PC-3 (cell line): ENCODE measurements around the gene CXCR6. TPM values are rescaled to one million over a fixed set of nuclear protein-coding genes. Genes with fewer than 3 reads are reported as not detected.

Source experiments
- ATAC-seq: fragments of 200-7000 bp; cut with Tn5 transposase; 2 replicates; pipeline ENCODE4 v1.9.1; 2020; ENCODE audit warnings: mild to moderate bottlenecking, moderate library complexity
- BruUV-seq: library from RNA; stranded (reverse); fragments of 400-500 nt; replicated peaks from 2 replicates; lab custom pipeline; 2021; lab: Mats Ljungman, UMichigan
- CTCF ChIA-PET: fragments of 300-600 bp; sonication (Branson Sonifier 250); formaldehyde crosslinking; loops from one replicate; lab custom pipeline; 2022; ENCODE audit warnings: antibody characterized with exemption; lab: Charles Lee
- POLR2A ChIA-PET: fragments of 300-600 bp; sonication (Branson Sonifier 250); formaldehyde crosslinking; loops from one replicate; lab custom pipeline; 2022; ENCODE audit warnings: antibody characterized with exemption; ENCODE audit not compliant: unreplicated experiment; lab: Charles Lee
- DNase-seq: peaks from one replicate; pipeline ENCODE4 v3.0.0-alpha.2; 2015
- H2AFZ ChIP-seq: fragments of 300-600 bp; sonication (generic); 2 replicates; pipeline ENCODE4 v1.6.0; 2016; ENCODE audit warnings: antibody characterized with exemption, low read length
- H3F3A ChIP-seq: fragments of 300-600 bp; sonication (generic); one replicate; pipeline ENCODE4 v1.6.0; 2017; ENCODE audit warnings: antibody characterized with exemption, low read length, control low read depth, mild to moderate bottlenecking; ENCODE audit not compliant: unreplicated experiment
- H3K27ac ChIP-seq: fragments of 300-600 bp; sonication (generic); 2 replicates; pipeline ENCODE4 v1.5.1; 2016; ENCODE audit warnings: mild to moderate bottlenecking, low read length
- H3K27me3 ChIP-seq: fragments of 300-600 bp; sonication (generic); 2 replicates; pipeline ENCODE4 v1.6.1; 2016; ENCODE audit warnings: low read length, mixed read lengths
- H3K36me3 ChIP-seq: fragments of 300-600 bp; sonication (generic); 2 replicates; pipeline ENCODE4 v1.6.1; 2016; ENCODE audit warnings: low read depth, mixed run types, low read length, mixed read lengths
- H3K4me1 ChIP-seq: fragments of 300-600 bp; sonication (generic); 2 replicates; pipeline ENCODE4 v1.5.1; 2016; ENCODE audit warnings: low read length; ENCODE audit not compliant: insufficient read depth
- H3K4me2 ChIP-seq: fragments of 300-600 bp; sonication (generic); 2 replicates; pipeline ENCODE4 v1.6.0; 2016; ENCODE audit warnings: low read length
- H3K4me3 ChIP-seq: fragments of 300-600 bp; sonication (generic); 2 replicates; pipeline ENCODE4 v1.5.1; 2016; ENCODE audit warnings: mild to moderate bottlenecking, low read length, mixed read lengths
- H3K79me2 ChIP-seq: fragments of 300-600 bp; sonication (generic); 2 replicates; pipeline ENCODE4 v1.6.1; 2017; ENCODE audit warnings: low read length, mixed read lengths
- H3K9ac ChIP-seq: fragments of 300-600 bp; sonication (generic); 2 replicates; pipeline ENCODE4 v1.6.0; 2016; ENCODE audit warnings: mild to moderate bottlenecking, low read length
- H3K9me2 ChIP-seq: fragments of 300-600 bp; sonication (generic); replicated peaks from 2 replicates; pipeline ENCODE4 v1.6.1; 2016; ENCODE audit warnings: mixed run types, low read length, mixed read lengths
- H3K9me3 ChIP-seq: fragments of 300-600 bp; sonication (generic); 2 replicates; pipeline ENCODE4 v1.6.1; 2016; ENCODE audit warnings: low read length, mixed read lengths
- H4K20me1 ChIP-seq: fragments of 300-600 bp; sonication (generic); 2 replicates; pipeline ENCODE4 v1.6.1; 2016; ENCODE audit warnings: low read length, mixed read lengths
- EZH2 ChIP-seq: fragments of 300-600 bp; sonication (generic); IDR thresholded peaks from one replicate; pipeline ENCODE4 v1.6.1; 2017; ENCODE audit warnings: antibody characterized with exemption, mild to moderate bottlenecking, low read length; ENCODE audit not compliant: unreplicated experiment
- EZH2phosphoT487 ChIP-seq: fragments of 300-600 bp; sonication (generic); IDR thresholded peaks from 2 replicates; pipeline ENCODE4 v1.6.1; 2018; ENCODE audit warnings: mild to moderate bottlenecking, antibody characterized with exemption, low read length, borderline replicate concordance
- intact Hi-C: fragments of 100-400 bp; cut with micrococcal nuclease; formaldehyde crosslinking; loops from 2 replicates; pipeline ENCODE4 v1.9.0; 2023
- total RNA-seq: library from RNA; depleted of rRNA; stranded (reverse); fragments of >200 nt; gene quantifications from 2 replicates; pipeline ENCODE4 v1.2.3, GENCODE V29; 2014
- TF ChIP-seq, protein P1 (sequence below): fragments of 300-600 bp; sonication (generic); conservative IDR thresholded peaks from 2 replicates; pipeline ENCODE4 v1.5.1; 2017; ENCODE audit warnings: antibody characterized with exemption, low read depth, mild to moderate bottlenecking, low read length

The CXCR6 gene
- total RNA-seq, 1 experiment from 2014 or later, result not detected

DNA sequence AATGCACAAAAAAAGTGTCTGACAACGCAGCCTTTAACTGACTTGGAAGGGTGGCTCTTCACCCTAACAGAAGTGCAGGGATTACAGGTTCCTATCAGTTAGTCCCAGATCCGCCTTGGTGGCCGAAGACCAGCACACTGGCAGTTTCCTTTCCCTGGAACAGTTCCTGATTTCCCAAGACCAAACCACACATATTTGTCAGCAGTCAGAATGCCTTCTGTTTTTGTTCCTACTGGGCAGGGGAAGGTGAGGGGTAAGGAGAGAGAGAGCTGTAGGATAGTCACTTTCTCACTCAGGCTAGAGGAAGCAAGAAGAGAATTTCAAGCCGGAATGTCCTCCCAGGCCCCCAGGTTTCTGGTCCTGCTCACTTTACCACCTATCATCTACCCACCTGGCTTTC lies 9.2 kb downstream of the CXCR6 start:
- Histone ChIP-seq H4K20me1 (no peaks in the 10 kb centered on the region), H3K9me2 (no peaks in the 10 kb centered on the region), H3K9me3 (no peaks in the 10 kb centered on the region), H3K9ac (no peak overlapping the region), H2AFZ (no peak overlapping the region), H3K4me2 (no peak overlapping the region), H3K36me3 (peaks cover 37% of the 10 kb centered on the region; the same call in 1 of the 2 replicates), H3K79me2 (no peaks in the 10 kb centered on the region), H3K4me1 (peaks cover 7% of the 10 kb centered on the region), H3K4me3 (no peak overlapping the region), H3K27me3 (no peaks in the 10 kb centered on the region), H3K27ac (no peak overlapping the region), H3F3A (no peaks in the 10 kb centered on the region)
- intact Hi-C loops, result no loop called here
- BruUV-seq, result no TSS peak
- TF ChIP-seq, protein P1, sequence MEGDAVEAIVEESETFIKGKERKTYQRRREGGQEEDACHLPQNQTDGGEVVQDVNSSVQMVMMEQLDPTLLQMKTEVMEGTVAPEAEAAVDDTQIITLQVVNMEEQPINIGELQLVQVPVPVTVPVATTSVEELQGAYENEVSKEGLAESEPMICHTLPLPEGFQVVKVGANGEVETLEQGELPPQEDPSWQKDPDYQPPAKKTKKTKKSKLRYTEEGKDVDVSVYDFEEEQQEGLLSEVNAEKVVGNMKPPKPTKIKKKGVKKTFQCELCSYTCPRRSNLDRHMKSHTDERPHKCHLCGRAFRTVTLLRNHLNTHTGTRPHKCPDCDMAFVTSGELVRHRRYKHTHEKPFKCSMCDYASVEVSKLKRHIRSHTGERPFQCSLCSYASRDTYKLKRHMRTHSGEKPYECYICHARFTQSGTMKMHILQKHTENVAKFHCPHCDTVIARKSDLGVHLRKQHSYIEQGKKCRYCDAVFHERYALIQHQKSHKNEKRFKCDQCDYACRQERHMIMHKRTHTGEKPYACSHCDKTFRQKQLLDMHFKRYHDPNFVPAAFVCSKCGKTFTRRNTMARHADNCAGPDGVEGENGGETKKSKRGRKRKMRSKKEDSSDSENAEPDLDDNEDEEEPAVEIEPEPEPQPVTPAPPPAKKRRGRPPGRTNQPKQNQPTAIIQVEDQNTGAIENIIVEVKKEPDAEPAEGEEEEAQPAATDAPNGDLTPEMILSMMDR, result no peak
- TF ChIP-seq EZH2phosphoT487 (no peak), EZH2 (no peak)
- ATAC-seq, result no peak
- ChIA-PET CTCF (no interaction called here), POLR2A (no interaction called here)
- DNase-seq, result no peak

DNA sequence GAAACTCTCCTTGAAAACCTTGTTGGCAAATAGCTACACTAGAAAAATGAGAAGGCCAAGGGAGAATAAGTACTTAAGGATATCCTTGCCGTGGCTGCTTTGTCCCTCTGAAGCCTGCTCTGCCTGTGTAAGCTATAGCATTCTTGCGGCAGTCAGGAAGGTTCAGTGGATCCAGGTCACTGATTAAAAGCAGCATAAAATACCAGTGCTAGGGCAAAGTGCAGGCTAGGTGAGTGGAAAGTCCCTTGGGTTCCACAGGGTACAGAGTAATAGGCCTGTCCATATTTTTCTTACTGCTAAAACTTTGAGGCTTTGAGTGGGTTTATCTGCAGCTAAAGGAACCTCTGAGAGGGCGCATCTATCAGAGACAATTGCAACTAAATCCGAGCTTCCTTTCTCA lies 10.3 kb downstream of the CXCR6 start:
- H3K79me2 ChIP-seq, result no peaks in the 10 kb centered on the region
- H3K4me3 ChIP-seq, result no peak overlapping the region
- TF ChIP-seq EZH2 (no peak), EZH2phosphoT487 (no peak)
- TF ChIP-seq, protein P1, result no peak
- no peak overlapping the region for H3K27ac ChIP-seq
- H4K20me1 ChIP-seq, result no peaks in the 10 kb centered on the region
- H2AFZ ChIP-seq, result no peak overlapping the region
- ChIA-PET CTCF (no interaction called here), POLR2A (no interaction called here)
- H3K36me3 ChIP-seq, result peaks cover 35% of the 10 kb centered on the region; the same call in 1 of the 2 replicates
- intact Hi-C loops, result no loop called here
- DNase-seq, result no peak
- BruUV-seq, result no TSS peak
- H3K4me1 ChIP-seq, result peaks cover 5% of the 10 kb centered on the region
- H3K9me2 ChIP-seq, result no peaks in the 10 kb centered on the region
- H3K9ac ChIP-seq, result no peak overlapping the region
- H3K4me2 ChIP-seq, result no peak overlapping the region
- ATAC-seq, result no peak
- H3F3A ChIP-seq, result no peaks in the 10 kb centered on the region
- H3K27me3 ChIP-seq, result no peaks in the 10 kb centered on the region
- no peaks in the 10 kb centered on the region for H3K9me3 ChIP-seq

GRCh38 chr3:45954306-45954705 lies 11.0 kb downstream of the CXCR6 start:
- Histone ChIP-seq H3K9me2 (no peaks in the 10 kb centered on the region), H3K4me1 (no peaks in the 10 kb centered on the region), H3K9ac (no peak overlapping the region), H3K36me3 (peaks cover 39% of the 10 kb centered on the region; the same call in 1 of the 2 replicates), H3K27ac (no peak overlapping the region), H3K4me3 (no peak overlapping the region), H3K9me3 (no peaks in the 10 kb centered on the region), H3K4me2 (no peak overlapping the region), H2AFZ (no peak overlapping the region), H3F3A (no peaks in the 10 kb centered on the region), H3K27me3 (no peaks in the 10 kb centered on the region), H4K20me1 (no peaks in the 10 kb centered on the region), H3K79me2 (no peaks in the 10 kb centered on the region)
- ChIA-PET POLR2A (no interaction called here), CTCF (no interaction called here)
- DNase-seq (no peak), ATAC-seq (no peak)
- BruUV-seq, result no TSS peak
- intact Hi-C loops, result no loop called here
- TF ChIP-seq, protein P1, result no peak
- TF ChIP-seq EZH2phosphoT487 (no peak), EZH2 (no peak)
